ENCODE measurements around the gene SH3GLB2. TPM values are rescaled to one million over a fixed set of nuclear protein-coding genes. Genes with fewer than 3 reads are reported as not detected.

Gene SH3GLB2
- total and polyA plus RNA-seq, 10 of the 15 experiments (the other 5 are each of a cell fraction or from before 2014, with no cell fraction given), result 0.21 to 61.3 (median 30.8) TPM

DNA sequence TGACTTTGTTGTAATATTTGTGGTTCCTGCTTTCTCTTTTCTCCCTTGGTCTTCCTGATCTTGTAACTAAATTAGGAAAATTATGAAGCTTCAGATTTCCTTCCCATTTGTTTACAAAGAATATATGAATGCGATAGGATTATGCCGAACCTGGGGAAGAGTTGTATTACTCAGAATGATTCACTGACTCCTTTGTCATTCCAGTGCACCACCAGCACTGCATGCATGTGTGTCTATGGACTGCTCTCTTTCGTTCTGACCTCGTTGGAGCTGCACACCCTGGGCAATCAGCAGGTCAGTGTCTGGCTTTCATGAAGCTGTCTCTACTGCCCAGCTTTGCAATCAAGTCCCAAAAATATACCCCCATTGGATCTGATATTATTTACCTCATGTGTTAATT is 55.2 kb downstream of the SH3GLB2 start:
- Histone ChIP-seq H3K27ac (ENCODE audit: control insufficient read depth, insufficient read depth) (no peak overlapping the region), H3K79me2 (ENCODE audit: control insufficient read depth, insufficient read depth, low read length) (no peaks in the 10 kb centered on the region), H3K36me3 (ENCODE audit: control insufficient read depth in 2 of 2, insufficient read depth in 2 of 2, low read length in 1 of 2) (peaks cover 11 to 44% of the 10 kb centered on the region in 2 experiments), H3K9me3 (replicated peaks; ENCODE audit: control insufficient read depth, insufficient read depth, low read length) (no peaks in the 10 kb centered on the region), H3K4me1 (ENCODE audit: control insufficient read depth, insufficient read depth, low read length) (no peaks in the 10 kb centered on the region), H4K20me1 (ENCODE audit: control insufficient read depth, insufficient read depth) (no peaks in the 10 kb centered on the region), H3K9ac (ENCODE audit: control insufficient read depth, insufficient read depth, low read length) (no peak overlapping the region), H3K27me3 (replicated peaks in 1 of 2; ENCODE audit: control insufficient read depth in 2 of 2, insufficient read depth in 2 of 2, low read length in 1 of 2) (no peaks in the 10 kb centered on the region), H3K4me2 (ENCODE audit: control insufficient read depth, insufficient read depth) (no peak overlapping the region), H3K4me3 (no peak overlapping the region), H2AFZ (ENCODE audit: control insufficient read depth, low read depth, low read length) (no peak overlapping the region)
- 89% methylated on average over 4 of the region's 4 CpGs for WGBS (ENCODE audit: insufficient coverage, insufficient replicate concordance, low lambda C conversion rate, missing lambda C conversion rate)
- no peak for TF ChIP-seq NR2C2 (IDR thresholded peaks at IDR 0.05; ENCODE audit: borderline replicate concordance, control insufficient read depth, insufficient read length, low read depth)
- no peak for TF ChIP-seq EED (IDR thresholded peaks at IDR 0.05; ENCODE audit: low read depth)
- TF ChIP-seq RAD21 (IDR thresholded peaks at IDR 0.05; ENCODE audit: insufficient read depth, low read depth, low read length), result no peak
- TF ChIP-seq NBN (IDR thresholded peaks at IDR 0.05), result no peak
- no peak for TF ChIP-seq IRF4 (IDR thresholded peaks at IDR 0.05; ENCODE audit: low read depth, low read length)
- TF ChIP-seq EP300 (IDR thresholded peaks at IDR 0.05; ENCODE audit: borderline replicate concordance in 1 of 2, control insufficient read depth in 1 of 2, low read depth in 2 of 2, low read length in 2 of 2), result no peak
- TF ChIP-seq, protein P1, sequence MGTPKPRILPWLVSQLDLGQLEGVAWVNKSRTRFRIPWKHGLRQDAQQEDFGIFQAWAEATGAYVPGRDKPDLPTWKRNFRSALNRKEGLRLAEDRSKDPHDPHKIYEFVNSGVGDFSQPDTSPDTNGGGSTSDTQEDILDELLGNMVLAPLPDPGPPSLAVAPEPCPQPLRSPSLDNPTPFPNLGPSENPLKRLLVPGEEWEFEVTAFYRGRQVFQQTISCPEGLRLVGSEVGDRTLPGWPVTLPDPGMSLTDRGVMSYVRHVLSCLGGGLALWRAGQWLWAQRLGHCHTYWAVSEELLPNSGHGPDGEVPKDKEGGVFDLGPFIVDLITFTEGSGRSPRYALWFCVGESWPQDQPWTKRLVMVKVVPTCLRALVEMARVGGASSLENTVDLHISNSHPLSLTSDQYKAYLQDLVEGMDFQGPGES (IDR thresholded peaks at IDR 0.05), result no peak
- no peak for TF ChIP-seq POLR2AphosphoS2 (IDR thresholded peaks at IDR 0.05; ENCODE audit: low read depth, low read length)
- TF ChIP-seq RCOR1 (conservative IDR thresholded peaks at IDR 0.05; ENCODE audit: low read depth, low read length), result no peak
- no peak for TF ChIP-seq PAX5 (IDR thresholded peaks at IDR 0.05; ENCODE audit: borderline replicate concordance, low read depth, low read length)
- TF ChIP-seq SUPT20H (IDR thresholded peaks at IDR 0.05; ENCODE audit: borderline replicate concordance, control insufficient read depth, low read depth, low read length), result no peak
- TF ChIP-seq CHD2 (IDR thresholded peaks at IDR 0.05; ENCODE audit: borderline replicate concordance, low read depth, low read length), result no peak
- no peak for DNase-seq (ENCODE audit: low read depth, low spot score)
- BruUV-seq (replicated peaks), result no TSS peak
- ChIA-PET RAD21 (ENCODE audit: unreplicated experiment) (no interaction called here), CTCF (no interaction called here), POLR2A (no interaction called here), SMC1A (ENCODE audit: uncharacterized antibody, unreplicated experiment) (no interaction called here)
- intact Hi-C loops (cut with micrococcal nuclease; ENCODE audit: unreplicated experiment) (no loop called here), in situ Hi-C loops (cut with MboI) (no loop called here)
- no peak for ATAC-seq
- FAIRE-seq, result no peak
